H7 (cell line): ENCODE measurements around the gene ASAP2. TPM values are rescaled to one million over a fixed set of nuclear protein-coding genes. Genes with fewer than 3 reads are reported as not detected.

ENCODE experiments used
- total RNA-seq: library from RNA; depleted of rRNA; stranded (reverse); fragments of >200 nt; shearing (Covaris generic); gene quantifications from 2 replicates; pipeline ENCODE4 v1.2.3, GENCODE V29; 2014; rRNA removed

The ASAP2 gene
- total RNA-seq, 1 experiment from 2014 or later = 5.2 TPM

Other genes starting within 250 kb of the ASAP2 start
- 16.4 and 23.9 TPM in 2 replicates for gene MBOAT2, start 203.1 kb upstream of the ASAP2 start, total RNA-seq
- gene ITGB1BP1, start 216.7 kb downstream of the ASAP2 start, total RNA-seq = 12.7 and 13.8 TPM in 2 replicates
- 102 and 113 TPM in 2 replicates for gene CPSF3, start 216.8 kb downstream of the ASAP2 start, total RNA-seq